Pancreas (tissue), 10 donors: ENCODE data around the gene GSE1. TPM values are rescaled to one million over a fixed set of nuclear protein-coding genes. Genes with fewer than 3 reads are reported as not detected.
A peak's percentile ranks its signal among the peaks of the same experiment; 100 is the strongest.

Experiments used
- ATAC-seq, 4 donors: fragments of 200-7000 bp; cut with Tn5 transposase; one replicate each; pipeline versions ENCODE4 v1.8.0 to v1.9.1; 2020; ENCODE audit warnings: mild to moderate bottlenecking in 4 of 4, moderate library complexity in 4 of 4
- DNase-seq, 6 donors: peaks; one replicate each; pipeline ENCODE4 v3.0.0-alpha.2; 2020
- FAIRE-seq: peaks from 2 replicates; lab custom pipeline; 2012; peaks lifted over from hg19 to GRCh38; lab: Jason Lieb, UNC
- H3K27ac ChIP-seq, 4 donors: fragments of 200-600 bp; sonication (generic); 1 replicate in 3 of 4; 2 replicates in 1 of 4; pipeline versions ENCODE4 v1.5.0 to v1.8.0; 2020
- H3K27me3 ChIP-seq, 4 donors: fragments of 200-600 bp; one replicate each; pipeline ENCODE4 v1.8.0; 2021
- H3K36me3 ChIP-seq, 3 donors: fragments of 200-600 bp; sonication (generic) in 1 of 3; one replicate each; pipeline versions ENCODE4 v1.5.0 to v1.8.0; 2020 to 2021
- H3K4me1 ChIP-seq, 3 donors: fragments of 200-600 bp; one replicate each; pipeline ENCODE4 v1.8.0; 2021
- H3K4me3 ChIP-seq, 4 donors: fragments of 200-600 bp; sonication (generic) in 2 of 4; one replicate each; pipeline versions ENCODE4 v1.5.0 to v1.8.0; 2020 to 2021
- H3K9me3 ChIP-seq, 4 donors: fragments of 200-600 bp; one replicate each; pipeline ENCODE4 v1.8.0; 2021
- CTCF ChIP-seq, 4 donors: fragments of 200-600 bp; sonication (generic) in 3 of 4; IDR thresholded peaks; one replicate each; pipeline versions ENCODE4 v1.5.0 to v1.8.0; 2021; ENCODE audit warnings: antibody characterized with exemption in 4 of 4
- WGBS, 2 donors: extraction: QIAGEN DNeasy Blood & Tissue Kit; methylation state at CpG; one replicate each; pipeline ENCODE4 v1.1.7; 2013; 5-methylcytosine and 5-hydroxymethylcytosine counted together
- intact Hi-C, 3 donors: fragments of 100-400 bp; cut with DNase I; formaldehyde crosslinking; loops; one replicate each; pipeline versions ENCODE4 v1.11.1 to v1.14.2; 2022
- polyA plus RNA-seq, 2 donors: library from polyadenylated mRNA; stranded (reverse); fragments of 200-250 nt; gene quantifications; one replicate each; pipeline ENCODE4 v1.2.3, GENCODE V29; 2013
- total RNA-seq, 6 donors: library from RNA; stranded (reverse); fragmentation: NEBNext Ultra II Directional in 4 of 6; extraction: Animal tissue kit (Norgen Biotek cat#: 25700) in 4 of 6; gene quantifications; one replicate each; pipeline versions ENCODE4 v1.2.1 to v1.2.4, GENCODE V29; 2021 to 2023
- donor health status: healthy with polysubstance abuse.
- donor health status: DM: no; HTN: no; CAD: no; lungs with moderate emphysema.
- donor health status: DM: no; HTN: no; CAD: no.
- donor health status: control.
- donor health status: control.
- donor health status: Bipolar disorder and iron deficiency.
- donor health status: DM: yes; HTN: yes; CAD: no.
- donor health status: DM: no; HTN: no; CAD: no.
- donor health status: DM: no; HTN: no; CAD: no.
- donor health status: DM: yes; HTN: yes; CAD: no.

Gene GSE1
- total and polyA plus RNA-seq, 8 donors = 32.0 to 61.5 (median 41.9) TPM

DNA sequence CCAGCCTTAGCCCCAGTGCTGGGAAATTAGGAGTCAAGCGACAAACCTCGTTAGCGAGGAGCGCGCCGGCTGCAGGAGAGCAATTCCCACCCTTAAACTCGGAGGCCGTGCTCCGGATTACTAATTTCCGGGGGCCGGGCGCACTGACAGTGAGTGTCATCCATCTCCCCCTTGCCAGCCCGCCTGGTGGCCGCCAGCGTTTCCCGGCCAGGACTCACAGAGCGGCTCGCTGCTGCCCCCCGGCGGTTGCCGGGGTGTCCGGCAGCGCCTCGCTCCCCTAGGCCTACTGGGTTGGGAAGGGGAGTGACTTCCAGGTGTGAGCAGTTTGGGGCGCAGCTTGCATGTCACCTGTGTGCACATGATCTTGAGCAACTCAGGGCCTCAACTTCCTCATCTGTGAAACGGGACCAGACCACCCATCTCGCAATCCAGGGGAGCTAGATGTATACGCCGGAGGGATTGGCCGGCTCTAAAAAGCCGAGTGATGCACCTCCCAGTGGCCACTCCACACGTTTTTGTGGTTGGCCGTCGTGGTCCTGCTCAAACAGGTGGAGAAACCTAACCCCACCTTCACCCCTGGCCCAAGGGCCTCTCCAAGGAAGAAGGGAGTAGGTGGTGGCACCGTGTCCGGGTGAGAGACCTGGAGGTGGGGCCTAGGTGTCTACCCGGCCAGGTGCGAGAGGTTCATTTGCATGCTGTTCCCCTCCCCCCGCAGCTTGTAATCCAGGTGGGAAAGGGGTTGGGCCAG lies 2.5 kb upstream of the GSE1 start:
- Histone ChIP-seq H3K27me3 (no peaks in the 10 kb centered on the region), H3K4me3 (peak overlapping the region; percentile 40 to 84 (median 71)), H3K4me1 (peaks cover 25 to 44% (median 40%) of the 10 kb centered on the region in 3 donors), H3K9me3 (no peaks in the 10 kb centered on the region), H3K27ac (peak overlapping the region; percentile 98 to 100 (median 99)), H3K36me3 (no peaks in the 10 kb centered on the region)
- peak; percentile 97 to 100 (median 99) for TF ChIP-seq CTCF (IDR thresholded peaks at IDR 0.05)
- intact Hi-C loops = no loop called here
- ATAC-seq (peak; percentile 12 to 47 (median 35)), FAIRE-seq (no peak), DNase-seq (peak; percentile 88 to 96 (median 91))
- WGBS, 2 donors = 3% methylated on average over 33 to 39 of the region's 39 CpGs

- FAIRE-seq (no peak), ATAC-seq (peak in 1 of 4 donors; percentile 0), DNase-seq (no peak)
- H3K27me3 ChIP-seq = no peaks in the 10 kb centered on the region
- no peaks in the 10 kb centered on the region for H3K9me3 ChIP-seq
- TF ChIP-seq CTCF (IDR thresholded peaks at IDR 0.05) = no peak
- H3K4me3 ChIP-seq = peak overlapping the region; percentile 40 to 84 (median 71)
- intact Hi-C loops = no loop called here
- 0 to 3% methylated on average over 10 to 18 of the region's 21 CpGs for WGBS, 2 donors
- H3K27ac ChIP-seq = peak overlapping the region; percentile 98 to 100 (median 99)
- peaks cover 29 to 44% (median 40%) of the 10 kb centered on the region in 3 donors for H3K4me1 ChIP-seq
- H3K36me3 ChIP-seq = no peaks in the 10 kb centered on the region
Measured at GRCh38 chr16:85611194-85611443, 2.0 kb upstream of the GSE1 start.

DNA sequence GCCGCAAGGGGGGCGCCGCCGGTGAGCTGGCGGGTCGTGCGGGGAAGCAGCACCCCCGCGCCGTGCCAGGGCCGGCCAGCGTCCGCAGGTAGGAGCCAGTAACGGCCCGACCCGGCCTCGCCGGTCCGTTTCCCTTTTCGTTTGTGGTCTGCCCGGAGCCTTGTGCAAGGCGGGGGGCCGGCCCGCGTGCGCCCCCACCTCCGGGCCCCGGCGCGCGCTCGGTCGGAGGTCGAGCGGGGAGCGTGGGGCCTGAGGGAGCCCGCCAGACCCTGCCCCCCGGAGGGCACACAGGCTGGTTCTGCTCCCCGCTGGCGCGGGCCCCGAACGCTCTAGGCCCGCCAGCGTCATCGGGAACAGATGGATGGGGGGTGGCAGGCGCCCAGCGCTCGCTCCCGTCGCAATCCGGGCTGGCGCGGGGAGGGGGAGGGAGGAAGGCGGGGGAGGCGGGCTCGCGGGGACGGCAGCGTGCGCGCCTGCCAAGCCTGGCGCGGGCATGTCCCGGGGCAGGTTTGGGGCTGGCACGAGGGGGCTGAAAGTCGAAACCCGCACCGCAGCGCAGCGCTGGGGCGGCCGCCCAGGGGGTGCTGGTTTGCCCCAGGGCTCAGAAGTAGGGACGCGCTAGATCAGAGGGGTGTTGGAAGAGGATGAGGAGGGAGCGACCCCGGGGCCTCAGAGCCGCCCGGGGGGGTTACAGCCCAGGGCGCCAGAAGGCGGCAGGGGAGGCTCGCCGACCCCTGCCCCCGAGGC lies 1.5 kb upstream of the GSE1 start:
- FAIRE-seq (no peak), ATAC-seq (peak; percentile 25 to 57 (median 42)), DNase-seq (peak; percentile 89 to 97 (median 94))
- H3K36me3 ChIP-seq = no peaks in the 10 kb centered on the region
- H3K4me3 ChIP-seq = peak overlapping the region; percentile 51 to 84 (median 71)
- intact Hi-C loops = no loop called here
- H3K27me3 ChIP-seq = no peaks in the 10 kb centered on the region
- peaks cover 29 to 44% (median 40%) of the 10 kb centered on the region in 3 donors for H3K4me1 ChIP-seq
- TF ChIP-seq CTCF (IDR thresholded peaks at IDR 0.05) = no peak
- no peaks in the 10 kb centered on the region for H3K9me3 ChIP-seq
- WGBS, 2 donors = 1% methylated on average over 45 to 84 of the region's 84 CpGs
- H3K27ac ChIP-seq = peak overlapping the region; percentile 98 to 100 (median 99)

- intact Hi-C loops = no loop called here
- Histone ChIP-seq H3K27ac (peak overlapping the region; percentile 98 to 100 (median 99)), H3K4me3 (peak overlapping the region; percentile 51 to 84 (median 71)), H3K27me3 (no peaks in the 10 kb centered on the region), H3K36me3 (no peaks in the 10 kb centered on the region), H3K9me3 (no peaks in the 10 kb centered on the region), H3K4me1 (peaks cover 32 to 44% (median 41%) of the 10 kb centered on the region in 3 donors)
- peak; percentile 84 to 95 (median 92) for DNase-seq
- TF ChIP-seq CTCF (IDR thresholded peaks at IDR 0.05) = no peak
- peak; percentile 35 to 50 (median 44) for ATAC-seq
- FAIRE-seq = no peak
- 0 to 1% methylated on average over 20 to 35 of the region's 38 CpGs for WGBS, 2 donors
Measured at GRCh38 chr16:85612191-85612800, 826 bp upstream of the GSE1 start.
